AML-193 (cell line): ENCODE data around the gene EXOC4.
A peak's percentile ranks its signal among the peaks of the same experiment; 100 is the strongest.
"Not testable (repeated sequence)": the region's sequence is repeated elsewhere in the genome, so short reads cannot be mapped to it uniquely, and the experiment has no call there.

Source experiments
- DNase-seq, 2 experiments: peaks; one replicate each; lab custom pipeline; 2025; lab: John Stamatoyannopoulos, UW

The EXOC4 gene

DNA sequence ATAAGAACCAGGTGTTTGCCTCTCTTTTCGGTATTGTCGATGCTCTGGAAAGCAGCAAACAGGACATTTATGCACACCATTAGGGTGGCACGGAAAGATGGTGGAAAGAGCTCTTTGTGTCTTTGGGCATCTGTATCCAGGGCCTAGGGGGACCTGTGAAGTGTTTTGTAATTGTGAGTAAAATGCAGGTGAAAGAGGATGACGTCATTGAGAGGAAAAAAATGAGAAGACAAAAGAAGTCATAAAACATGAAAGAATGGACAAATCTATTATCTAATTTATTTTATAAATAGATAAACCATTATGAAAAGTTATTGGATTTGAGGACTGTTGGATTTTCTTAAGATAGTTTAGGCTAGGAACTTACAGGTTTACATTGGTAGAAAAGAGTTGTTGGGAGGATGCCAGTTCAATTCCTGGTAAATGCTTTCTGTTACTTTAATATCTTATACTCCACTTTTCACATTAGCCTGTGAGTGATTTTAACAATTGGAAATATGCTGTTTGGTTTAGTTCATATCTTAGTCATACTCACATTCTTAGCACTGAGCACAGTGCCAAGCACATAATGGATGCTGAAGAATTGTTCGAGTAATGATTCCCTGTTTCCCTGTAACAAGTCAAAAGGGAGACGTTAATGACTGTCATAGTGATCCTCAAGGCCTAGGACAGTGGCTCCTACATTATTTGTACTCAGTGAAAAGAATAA lies 62.6 kb downstream of the EXOC4 start:
- no peak for DNase-seq

DNA sequence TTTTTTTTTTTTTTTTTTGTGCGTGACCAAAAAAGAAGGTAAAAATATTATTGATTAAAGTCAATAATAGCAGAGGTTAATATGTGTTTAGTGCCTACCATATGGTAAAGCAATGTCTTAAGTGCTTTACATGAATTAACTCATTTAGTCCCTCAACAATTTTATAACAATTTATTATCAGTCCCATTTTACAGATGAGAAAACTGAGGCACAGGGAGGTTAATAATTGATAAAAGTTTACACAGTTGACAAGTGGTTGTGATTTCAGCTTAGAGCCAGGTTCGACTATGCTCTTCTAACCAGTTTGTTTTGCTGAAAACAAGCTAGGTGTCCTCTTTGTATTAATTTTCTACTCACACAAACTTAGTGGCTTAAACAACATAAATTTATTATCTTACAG lies 67.0 kb downstream of the EXOC4 start:
- DNase-seq = no peak

DNA sequence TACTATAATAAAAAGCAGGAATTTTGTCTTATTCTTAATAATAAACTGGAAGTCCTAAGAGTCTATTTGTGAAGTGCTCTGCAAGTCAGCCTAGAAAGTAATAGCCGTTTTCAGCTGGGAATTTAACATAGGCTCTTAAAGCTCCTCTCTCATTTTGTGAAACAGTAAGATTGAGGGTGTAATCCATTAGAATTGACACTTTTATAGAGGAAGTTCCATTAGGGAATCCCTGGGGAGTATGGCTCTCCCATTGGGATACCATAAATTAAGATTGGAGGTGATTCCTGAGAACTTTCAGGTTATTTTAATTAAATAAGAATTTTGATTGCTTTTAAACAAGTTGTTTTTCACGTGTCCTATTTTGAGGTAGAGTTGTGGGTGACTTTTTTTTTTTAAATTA lies 68.0 kb downstream of the EXOC4 start:
- no peak for DNase-seq

DNA sequence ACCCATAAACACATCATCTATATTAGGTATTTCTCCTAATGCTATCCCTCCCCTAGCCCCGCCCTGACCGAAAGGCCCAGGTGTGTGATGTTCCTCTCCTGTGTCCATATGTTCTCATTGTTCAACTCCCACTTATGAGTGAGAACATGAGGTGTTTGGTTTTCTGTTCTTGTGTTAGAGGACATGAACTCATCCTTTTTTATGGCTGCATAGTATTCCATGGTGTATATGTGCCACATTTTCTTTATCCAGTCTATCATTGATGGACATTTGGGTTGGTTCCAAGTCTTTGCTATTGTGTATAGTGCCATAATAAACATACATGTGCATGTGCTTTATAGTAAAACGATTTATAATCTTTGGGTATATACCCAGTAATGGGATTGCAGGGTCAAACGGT lies 68.5 kb downstream of the EXOC4 start:
- not testable (repeated sequence) for DNase-seq

DNA sequence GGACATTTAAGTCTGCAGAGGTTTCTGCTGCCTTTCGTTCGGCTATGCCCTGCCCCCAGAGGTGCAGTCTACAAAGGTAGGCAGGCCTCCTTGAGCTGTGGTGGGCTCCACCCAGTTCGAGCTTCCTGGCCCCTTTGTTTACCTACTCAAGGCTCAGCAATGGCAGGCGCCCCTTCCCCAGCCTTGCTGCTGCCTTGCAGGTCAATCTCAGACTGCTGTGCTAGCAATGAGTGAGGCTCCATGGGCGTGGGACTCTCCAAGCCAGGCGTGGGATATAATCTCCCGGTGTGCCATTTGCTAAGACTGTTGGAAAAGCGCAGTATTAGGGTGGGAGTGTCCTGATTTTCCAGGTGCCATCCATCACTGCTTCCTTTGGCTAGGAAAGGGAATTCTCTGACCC lies 73.9 kb downstream of the EXOC4 start:
- not testable (repeated sequence) for DNase-seq

DNA sequence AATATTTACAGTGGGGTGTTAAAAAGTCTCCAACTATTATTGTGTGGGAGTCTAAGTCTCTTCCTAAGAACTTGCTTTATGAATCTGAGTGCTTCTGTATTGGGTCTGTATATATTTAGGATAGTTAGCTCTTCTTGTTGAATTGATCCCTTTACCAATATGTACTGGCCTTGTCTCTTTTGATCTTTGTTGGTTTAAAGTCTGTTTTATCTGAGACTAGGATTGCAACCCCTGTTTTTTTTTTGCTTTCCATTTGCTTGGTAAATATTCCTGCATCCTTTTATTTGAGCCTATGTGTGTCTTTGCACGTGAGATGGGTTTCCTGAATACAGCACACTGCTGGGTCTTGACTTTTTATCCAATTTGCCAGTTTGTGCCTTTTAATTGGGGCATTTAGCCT lies 75.1 kb downstream of the EXOC4 start:
- DNase-seq = not testable (repeated sequence)

DNA sequence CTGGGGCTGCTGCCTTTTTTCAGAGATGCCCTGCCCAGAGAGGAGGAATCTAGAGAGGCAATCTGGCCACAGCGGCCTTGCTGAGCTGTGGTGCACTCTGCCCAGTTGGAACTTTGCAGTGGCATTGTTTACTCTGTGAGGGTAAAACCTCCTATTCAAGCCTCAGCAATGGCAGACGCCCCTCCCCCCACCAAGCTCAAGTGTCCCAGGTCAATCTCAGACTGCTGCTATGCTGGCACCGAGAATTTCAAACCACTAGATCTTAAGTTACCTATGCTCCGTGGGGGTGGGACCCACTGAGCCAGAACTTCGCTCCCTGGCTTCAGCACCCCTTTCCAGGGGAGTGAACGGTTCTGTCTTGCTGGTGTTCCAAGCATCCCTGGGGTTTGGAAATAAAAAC lies 77.2 kb downstream of the EXOC4 start:
- DNase-seq = no peak

DNA sequence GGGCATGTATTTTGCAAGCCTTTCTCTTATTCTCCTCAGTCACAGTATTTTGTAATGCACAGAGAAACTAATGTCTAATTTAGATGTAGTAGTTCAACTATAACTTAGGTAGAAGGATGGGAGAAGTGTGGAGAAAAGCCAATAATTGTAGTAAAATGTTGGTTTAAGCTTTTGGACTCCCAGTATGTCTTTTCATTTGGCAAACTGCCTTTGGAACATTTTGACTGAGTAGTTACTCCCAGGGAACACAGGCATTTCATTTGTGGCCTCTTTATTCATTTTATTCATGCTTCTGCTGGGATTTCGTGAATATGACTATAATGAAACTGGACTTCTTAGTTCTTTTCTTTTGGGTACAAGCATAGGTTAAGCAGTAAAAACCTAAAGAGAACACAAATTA lies 79.0 kb downstream of the EXOC4 start:
- DNase-seq = no peak

DNA sequence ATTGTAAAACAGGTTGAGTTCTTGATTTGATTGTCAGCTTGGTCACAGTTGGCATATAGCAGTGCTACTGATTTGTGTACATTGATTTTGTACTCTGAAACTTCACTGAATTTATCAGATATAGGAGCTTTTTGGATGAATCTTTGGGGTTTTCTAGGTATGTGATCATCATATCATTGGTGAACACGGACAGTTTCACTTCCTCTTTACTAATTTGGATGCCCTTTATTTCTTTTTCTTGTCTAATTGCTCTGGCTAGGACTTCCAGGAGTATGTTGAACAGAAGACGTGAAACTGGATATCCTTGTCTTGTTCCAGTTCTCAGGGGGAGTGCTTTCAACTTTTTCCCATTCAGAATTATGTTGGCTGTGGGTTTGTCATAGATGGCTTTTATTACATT lies 86.9 kb downstream of the EXOC4 start:
- no peak for DNase-seq

DNA sequence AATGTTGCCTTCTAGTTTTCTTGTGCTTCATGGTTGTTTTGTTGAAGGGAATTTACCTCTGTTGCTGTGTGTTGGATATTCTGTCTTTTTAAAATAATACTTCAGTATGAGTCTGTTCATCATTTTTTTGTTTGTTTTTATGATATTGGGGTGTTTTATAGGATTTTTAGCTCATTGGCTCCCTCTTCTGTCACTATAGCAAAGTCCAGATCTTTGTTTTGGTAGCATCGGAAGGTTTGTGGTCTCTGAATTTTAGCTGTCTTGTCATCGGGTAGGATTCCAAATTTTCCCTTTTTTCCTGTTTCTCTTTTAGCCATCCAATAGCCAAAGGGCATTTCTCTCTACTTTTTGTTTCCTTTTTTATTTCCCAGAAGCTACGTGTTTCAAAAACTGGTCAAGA lies 91.4 kb downstream of the EXOC4 start:
- DNase-seq = peak; percentile 14 to 31

DNA sequence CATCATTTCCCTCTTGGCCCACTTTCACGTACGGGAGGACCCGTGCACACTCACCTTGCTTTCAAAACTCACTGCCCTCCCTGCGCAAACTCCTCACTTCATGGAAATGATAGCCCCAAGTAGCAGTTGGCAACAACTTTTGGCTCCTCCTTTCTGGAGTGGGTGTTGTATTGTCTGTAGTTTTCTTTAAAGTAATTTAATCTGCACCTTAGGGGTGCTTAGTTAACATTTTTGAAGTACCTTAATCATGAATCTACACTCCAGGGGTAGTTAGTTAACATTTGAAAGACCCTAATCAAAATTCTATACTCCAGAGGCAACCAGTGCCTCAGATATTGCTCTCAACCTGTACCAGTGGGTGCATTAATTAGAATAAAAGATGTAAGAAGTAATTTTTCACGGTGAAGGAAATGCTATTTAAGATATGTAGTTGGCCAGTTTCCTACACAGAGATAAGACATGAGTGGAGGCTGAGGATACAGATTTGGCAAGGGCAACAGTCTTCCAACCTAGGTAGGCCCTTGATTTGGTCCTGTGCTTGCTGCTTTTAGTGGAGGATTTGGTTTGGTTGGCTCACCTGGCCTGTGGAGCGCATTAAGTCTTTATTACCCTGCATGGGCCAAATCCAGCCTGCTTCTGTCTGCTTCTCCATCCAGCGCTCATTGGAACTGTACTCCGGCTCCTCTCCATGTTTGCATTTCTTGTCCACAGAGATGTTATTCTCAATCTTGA lies 93.0 kb downstream of the EXOC4 start:
- no peak for DNase-seq

DNA sequence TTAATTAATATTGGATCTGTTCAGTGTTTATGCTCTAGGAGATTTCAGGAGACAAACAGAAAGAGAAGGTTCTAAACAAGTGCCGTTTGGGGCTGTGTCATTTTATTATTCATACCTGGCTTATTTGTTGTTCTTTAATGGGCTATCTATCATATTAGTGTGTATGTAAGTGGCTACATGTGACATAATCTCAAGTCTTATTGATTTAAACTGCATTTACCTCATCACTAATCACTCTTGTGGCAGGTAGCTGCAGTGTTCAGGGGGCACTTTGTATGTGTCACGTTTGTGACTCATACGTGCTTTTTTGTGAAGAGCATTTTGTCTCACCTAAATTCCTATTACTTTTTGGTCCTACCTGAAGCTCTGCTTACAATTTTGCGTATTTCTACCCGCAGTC lies 95.4 kb downstream of the EXOC4 start:
- no peak for DNase-seq

DNA sequence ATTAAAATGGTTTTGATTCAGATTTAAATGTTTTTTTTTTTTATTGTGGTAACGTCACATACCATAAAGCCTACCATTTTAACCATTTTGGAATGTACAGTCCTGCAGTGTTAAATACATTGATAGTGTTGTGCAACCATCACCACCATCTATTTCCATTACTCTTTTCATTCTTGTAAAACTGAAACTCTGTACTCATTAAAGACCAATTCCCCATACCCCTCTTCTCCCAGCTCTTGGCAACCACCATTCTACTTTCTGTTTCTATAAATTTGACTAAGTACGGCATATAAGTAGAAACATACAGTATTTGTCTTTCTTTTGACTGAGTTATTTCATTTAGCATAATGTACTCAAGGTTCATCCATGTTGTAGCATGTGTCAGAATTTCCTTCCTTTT lies 96.2 kb downstream of the EXOC4 start:
- no peak for DNase-seq

DNA sequence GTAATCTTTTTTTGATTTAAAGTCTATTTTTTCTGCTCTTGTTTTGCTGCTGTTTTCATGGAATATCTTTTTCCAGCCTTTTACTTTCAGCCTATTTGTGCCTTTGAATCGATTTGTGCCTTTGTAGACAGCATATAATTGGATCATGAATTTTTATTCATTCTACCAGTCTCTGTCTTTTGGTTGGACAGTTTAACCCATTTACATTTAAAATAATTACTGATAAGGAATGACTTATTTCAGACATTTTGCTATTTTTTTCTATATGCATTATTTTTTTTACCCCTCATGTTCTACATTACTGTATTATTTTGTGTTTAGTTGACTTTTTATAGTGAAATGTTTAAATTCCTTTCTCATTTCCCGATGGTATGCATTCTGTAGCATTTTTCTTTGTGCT lies 99.6 kb downstream of the EXOC4 start:
- no peak for DNase-seq

DNA sequence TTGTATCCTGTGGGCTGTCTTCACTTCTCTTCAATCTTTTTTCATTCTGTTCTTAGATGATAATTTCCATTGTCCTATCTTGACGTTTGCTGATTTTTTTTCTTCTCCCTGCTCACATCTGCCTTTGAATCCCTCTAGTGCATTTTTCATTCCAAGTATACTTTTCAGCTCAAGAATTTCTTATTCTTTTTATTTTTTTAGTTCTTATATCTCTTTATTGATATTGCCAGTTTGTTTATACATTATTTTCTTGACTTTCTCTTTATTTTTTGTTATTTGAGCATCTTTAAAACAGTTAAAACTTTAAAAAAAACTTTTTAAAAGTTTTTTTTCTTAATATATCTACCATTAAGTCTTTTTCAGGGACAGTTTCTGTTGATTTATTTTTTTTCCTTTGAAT lies 100.9 kb downstream of the EXOC4 start:
- DNase-seq = no peak

DNA sequence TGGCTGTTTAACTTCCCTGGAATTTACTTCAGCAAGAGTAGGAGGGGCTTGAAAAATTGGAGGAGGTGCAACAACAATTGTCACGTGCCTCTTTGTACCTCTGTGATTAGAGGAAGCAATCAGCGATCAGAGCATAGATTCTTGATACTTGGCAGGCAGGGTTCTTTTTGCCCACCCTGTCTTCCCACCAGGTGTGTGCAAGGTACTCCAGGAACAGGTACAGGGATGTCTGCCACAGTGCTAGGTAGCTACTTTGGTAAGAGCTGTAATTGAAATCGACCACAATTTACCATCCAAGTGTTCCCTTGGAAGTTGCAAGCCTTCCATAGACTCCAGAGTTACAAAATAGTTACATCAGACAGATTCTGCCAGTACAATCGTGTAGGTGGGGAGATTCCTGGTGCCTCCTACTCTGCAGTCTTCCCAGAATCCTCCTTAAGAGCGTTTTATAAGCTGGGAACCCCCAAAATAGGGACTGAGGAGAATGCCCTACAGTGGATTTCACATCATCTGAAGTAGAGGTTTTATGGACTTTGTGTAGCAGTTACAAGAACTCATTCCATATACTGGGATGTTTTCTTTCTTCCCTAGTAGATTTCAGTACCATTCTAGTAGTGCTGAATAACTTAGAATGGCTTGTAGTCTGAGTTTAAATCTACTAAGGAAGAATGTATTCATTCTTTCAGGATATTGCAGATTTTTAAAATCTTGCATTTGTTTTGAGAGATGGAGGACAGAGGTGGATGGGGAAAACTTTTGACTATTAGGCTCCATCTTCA lies 101.9 kb downstream of the EXOC4 start:
- no peak for DNase-seq

DNA sequence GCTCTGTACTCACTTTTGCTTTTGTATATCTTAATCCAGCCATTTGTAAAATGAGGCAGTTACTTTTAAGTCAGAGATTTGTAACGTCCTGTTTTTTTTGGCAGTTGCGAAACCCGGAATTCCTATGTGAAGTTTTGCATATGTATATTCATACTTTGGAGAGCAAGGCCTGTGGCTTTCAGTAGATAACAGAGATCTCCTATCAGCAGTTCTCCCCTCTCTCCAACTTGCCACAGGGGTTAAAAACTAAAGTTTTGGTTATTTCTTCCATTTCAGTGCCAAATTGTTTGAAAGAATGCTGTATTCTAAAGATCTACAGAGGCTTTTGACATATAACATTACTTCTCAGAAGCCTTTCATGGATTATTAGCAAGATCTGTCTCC lies 102.4 kb downstream of the EXOC4 start:
- no peak for DNase-seq

DNA sequence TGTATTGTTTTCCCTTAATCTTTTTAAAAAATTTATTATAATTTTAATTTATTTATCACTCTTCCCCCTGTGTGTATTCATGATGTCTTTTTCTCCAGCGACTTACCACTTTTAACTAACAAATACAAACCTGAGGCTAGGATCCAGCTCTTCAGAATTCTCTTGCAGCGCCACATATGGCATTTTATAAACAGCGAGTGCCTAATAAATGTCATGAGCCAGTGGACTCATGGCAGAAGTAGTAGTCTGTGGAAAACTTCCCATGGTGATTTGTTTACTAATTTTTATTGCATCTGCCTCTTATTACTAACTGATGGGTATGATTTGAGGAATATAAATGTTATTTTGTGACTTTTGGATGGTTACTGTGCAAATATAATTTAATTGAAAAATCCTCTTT lies 102.9 kb downstream of the EXOC4 start:
- DNase-seq = no peak

DNA sequence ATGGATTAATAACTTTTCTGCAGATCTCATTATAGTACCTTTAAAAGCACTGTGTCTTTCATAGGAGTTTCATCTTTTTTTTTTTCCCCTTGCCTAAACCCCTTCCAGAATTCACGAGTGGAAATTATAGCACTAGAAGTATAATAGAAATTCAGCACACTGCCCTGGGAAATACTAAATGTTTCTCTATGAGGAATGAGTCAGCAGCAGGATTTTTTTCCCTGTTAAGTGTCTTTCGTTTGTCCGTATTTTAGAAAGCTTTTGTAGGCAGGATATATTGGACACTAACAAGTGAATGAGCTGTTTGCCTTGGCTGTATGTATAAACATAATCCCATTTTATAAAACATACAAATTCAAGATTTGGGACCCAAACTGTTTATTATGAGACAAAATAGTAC lies 105.8 kb downstream of the EXOC4 start:
- no peak for DNase-seq

DNA sequence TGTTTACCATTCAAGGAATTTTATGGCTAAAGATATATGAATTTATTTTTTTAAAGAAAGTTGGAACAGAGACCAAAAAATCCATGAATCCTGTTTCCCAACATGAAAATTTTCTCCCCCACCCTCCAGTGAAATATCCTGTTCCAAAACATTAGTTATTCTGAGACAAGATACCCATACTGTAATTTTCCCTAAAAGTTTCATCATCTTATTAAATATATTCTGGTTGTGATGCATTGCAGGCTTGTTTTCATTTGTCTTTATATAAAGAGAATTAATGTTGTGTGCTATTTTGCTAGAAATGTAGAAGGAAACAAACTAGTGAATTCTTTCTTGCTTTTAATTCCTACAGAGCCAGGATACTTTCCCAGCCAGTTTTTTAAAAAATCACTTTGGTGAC lies 106.6 kb downstream of the EXOC4 start:
- DNase-seq = no peak

DNA sequence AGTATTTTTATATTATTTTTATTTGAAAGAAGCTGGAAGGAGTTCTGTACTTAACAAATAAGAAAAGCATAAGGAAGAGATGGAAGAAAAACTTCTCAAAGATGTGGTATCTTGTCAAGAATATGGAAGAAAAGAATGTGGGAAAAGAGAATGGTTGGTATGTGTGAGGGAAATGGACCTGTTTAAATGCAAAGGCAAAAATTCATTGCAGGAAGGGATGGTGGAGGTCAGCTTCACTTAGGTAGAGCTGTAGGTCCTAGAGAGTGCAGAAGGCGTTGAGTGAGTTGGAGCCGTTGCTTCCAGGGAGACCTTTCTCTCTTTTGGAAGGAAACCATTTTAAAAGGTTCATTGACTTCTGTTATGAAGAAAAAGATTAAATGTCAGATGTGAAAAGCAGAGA lies 107.3 kb downstream of the EXOC4 start:
- DNase-seq = no peak

DNA sequence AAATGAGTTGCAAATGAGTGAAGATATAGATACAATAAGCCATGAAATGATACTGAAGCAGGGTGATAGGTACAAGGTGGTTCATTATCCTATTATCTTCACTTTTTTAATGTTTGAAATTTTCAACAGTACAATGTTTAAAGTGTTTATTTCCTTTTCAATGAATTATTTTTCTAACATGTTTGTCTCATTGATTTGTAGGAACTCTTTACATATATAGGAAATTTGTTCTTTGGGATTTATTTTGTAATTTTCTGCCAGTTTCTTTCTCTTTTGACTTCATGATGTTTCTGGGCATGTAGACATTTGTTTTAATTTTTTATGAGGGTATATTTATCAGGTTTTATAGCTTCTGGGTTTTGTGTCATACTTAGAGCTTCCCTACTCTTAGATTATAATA lies 108.9 kb downstream of the EXOC4 start:
- DNase-seq = no peak
